Measurements from ENCODE around the gene TUBA3E.
"Not testable (repeated sequence)": the region's sequence is repeated elsewhere in the genome, so short reads cannot be mapped to it uniquely, and the experiment has no call there.

DNA sequence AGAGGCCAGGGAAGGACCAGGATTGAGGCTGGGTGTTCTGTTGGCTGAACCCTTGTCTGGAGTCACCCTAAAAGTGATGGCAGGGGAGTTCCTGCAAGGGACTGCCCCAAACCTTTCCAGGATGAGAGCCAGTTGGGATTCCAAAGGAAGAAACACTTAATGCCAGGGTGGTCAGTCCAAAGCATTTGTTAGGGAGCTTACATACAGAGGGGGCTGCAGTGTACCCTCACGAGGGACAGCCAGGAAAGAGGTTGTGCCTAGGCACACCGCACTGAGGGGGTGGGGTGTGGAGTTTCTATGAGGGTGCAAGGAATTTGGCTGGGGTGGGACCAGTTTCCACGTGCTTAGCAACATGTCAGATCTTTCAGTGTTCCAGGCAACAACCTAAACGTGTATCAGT lies 9.3 kb downstream of the TUBA3E start:
- not testable (repeated sequence) for TF ChIP-seq ZNF274 (IDR thresholded peaks at IDR 0.05; ENCODE audit: low read depth, low read length); YY1 (IDR thresholded peaks at IDR 0.05; ENCODE audit: insufficient read depth, insufficient read length); SUZ12 (IDR thresholded peaks at IDR 0.05; ENCODE audit: extremely low read depth, insufficient read depth, insufficient read length)
